ENCODE data around the gene SERTAD3.

GRCh38 chr19:40400559-40400958 is 43.6 kb downstream of the SERTAD3 start:
- no peak for TF ChIP-seq MYC (IDR thresholded peaks at IDR 0.05; ENCODE audit: borderline replicate concordance, low read length)
- no peak for TF ChIP-seq REST (IDR thresholded peaks at IDR 0.05)
- TF ChIP-seq HMGXB4 (CRISPR knock-in tag; IDR thresholded peaks at IDR 0.05; ENCODE audit: borderline replicate concordance): no peak
- no peak for TF ChIP-seq JUNB (IDR thresholded peaks at IDR 0.05)
- no peak for TF ChIP-seq POLR2A (IDR thresholded peaks at IDR 0.05; ENCODE audit: low read length)
- no peak for TF ChIP-seq MAFK (IDR thresholded peaks at IDR 0.05; ENCODE audit: partially characterized antibody)
- TF ChIP-seq ELK1 (IDR thresholded peaks at IDR 0.05; ENCODE audit: low read depth, low read length): no peak
- TF ChIP-seq CTCF (IDR thresholded peaks at IDR 0.05): no peak

Measured in A549 (cell line).